ENCODE measurements around the gene FAM50B.
"Not testable (repeated sequence)": the region's sequence is repeated elsewhere in the genome, so short reads cannot be mapped to it uniquely, and the experiment has no call there.

FAM50B gene

DNA sequence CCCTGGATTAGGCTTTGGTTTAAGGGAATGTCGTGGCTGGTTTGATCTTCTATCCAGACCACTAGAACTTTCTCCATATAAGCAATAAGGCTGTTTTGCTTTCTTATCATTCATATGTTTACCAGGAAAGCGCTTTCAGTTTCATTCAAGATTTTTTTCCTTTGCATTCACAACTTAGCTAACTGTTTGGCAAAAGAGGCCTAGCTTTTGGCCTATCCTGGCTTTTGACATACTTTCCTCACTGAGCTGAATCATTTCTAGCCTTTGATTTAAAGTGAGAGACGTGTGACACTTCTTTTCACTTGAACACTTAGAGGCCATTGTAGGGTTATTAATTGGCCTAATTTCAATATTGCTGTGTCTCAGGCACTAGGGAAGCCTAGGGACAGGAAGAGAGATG is 1.7 kb upstream of the FAM50B start:
- no peak for DNase-seq (ENCODE audit: low read depth in 3 of 3)

- DNase-seq (ENCODE audit: low read depth in 3 of 3), result no peak
These were observed 793 bp upstream of the FAM50B start for GRCh38 chr6:3848380-3848779.

GRCh38 chr6:3849681-3850450 is 693 bp downstream of the FAM50B start:
- no peak for DNase-seq (ENCODE audit: low read depth in 3 of 3)

GRCh38 chr6:3850451-3851203 is 1.5 kb downstream of the FAM50B start:
- DNase-seq (ENCODE audit: low read depth in 3 of 3), result peak in 1 of 3 donors; percentile 29

- DNase-seq (ENCODE audit: low read depth in 3 of 3), result no peak
These were observed 2.7 kb downstream of the FAM50B start for GRCh38 chr6:3851839-3852238.

DNA sequence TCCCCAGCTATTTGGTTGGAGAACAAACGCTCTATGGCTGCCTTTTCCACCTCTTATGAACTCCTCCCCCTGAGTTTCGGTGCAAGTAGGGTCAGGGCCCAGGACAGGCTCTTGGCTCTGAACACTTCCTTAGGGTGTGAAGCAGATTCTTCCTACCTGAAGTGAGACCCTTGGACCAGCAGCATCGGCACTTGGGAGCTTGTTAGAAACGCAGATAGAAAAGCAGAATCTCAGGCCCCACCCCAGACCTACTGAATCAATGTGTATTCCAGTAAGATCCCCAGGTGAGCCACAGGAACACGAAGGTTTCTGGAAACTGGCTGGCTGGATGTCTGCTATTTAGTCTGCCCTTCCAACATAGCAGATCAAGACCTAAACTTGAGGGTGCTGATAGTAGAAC is 3.2 kb downstream of the FAM50B start:
- DNase-seq (ENCODE audit: low read depth in 3 of 3), result no peak

DNA sequence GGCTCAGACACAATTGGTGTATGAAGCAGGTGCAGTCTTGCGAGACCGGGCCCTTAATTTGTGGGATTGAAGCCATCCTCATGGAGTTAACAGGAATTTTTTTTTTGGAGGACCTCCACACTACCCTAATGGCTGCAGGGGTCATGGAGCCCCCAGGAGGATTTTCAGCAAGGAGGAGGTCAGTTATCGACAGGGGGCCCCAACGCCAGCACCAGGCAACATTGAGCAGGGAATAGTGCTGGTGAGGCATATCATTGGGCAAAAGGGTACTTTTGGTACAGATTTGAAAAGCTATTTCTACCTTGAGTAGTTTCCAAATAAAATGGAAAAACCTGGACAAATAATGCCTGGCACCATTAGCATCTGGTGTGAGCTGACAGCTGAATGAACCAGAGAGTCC is 6.7 kb downstream of the FAM50B start:
- DNase-seq (ENCODE audit: low read depth in 3 of 3), result no peak

GRCh38 chr6:3856576-3856975 is 7.4 kb downstream of the FAM50B start:
- no peak for DNase-seq (ENCODE audit: low read depth in 3 of 3)

DNA sequence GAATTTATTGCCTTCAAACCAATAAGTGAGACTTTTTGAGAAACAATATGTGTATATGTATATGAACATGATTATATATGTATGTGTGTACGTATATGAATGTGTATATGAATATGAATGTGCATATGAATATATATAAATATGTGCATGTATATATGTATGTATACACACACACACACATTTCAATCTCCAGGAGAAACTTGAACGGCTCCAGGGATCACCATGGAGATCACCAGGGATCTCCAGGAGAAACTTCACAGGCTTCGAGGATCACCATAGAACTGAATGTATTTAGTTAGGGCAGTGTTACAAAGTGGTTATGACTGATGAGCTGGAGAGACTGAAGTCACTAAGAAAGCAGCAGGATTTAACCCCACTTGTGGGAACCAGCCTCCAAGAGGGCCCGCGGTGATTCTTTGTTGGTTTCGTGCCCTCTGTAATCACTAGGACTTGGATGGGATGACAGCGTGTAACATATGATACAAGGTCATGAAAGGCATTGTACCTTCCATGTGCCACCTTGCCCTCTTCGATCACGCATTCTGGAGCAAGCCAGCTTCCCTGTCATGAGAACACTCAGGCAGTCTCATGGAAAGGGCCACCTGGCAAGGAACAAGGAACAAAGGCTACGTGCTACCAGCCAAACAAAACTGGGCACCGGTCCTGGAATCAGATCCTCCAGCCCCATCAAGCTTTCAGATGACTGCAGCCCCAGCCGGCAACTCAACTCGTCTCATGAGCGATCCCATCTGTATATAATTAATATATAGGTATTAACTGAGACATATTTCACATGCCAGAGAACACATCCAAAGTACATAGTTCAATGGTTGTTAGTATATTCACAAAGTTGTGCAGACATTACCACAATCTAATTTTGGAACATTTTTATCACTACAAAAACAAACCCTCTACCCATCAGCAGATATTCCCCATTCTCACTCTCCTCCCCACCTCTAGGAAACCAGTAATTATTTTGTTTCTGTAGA is 8.6 kb downstream of the FAM50B start:
- DNase-seq (ENCODE audit: low read depth in 3 of 3), result no peak

DNA sequence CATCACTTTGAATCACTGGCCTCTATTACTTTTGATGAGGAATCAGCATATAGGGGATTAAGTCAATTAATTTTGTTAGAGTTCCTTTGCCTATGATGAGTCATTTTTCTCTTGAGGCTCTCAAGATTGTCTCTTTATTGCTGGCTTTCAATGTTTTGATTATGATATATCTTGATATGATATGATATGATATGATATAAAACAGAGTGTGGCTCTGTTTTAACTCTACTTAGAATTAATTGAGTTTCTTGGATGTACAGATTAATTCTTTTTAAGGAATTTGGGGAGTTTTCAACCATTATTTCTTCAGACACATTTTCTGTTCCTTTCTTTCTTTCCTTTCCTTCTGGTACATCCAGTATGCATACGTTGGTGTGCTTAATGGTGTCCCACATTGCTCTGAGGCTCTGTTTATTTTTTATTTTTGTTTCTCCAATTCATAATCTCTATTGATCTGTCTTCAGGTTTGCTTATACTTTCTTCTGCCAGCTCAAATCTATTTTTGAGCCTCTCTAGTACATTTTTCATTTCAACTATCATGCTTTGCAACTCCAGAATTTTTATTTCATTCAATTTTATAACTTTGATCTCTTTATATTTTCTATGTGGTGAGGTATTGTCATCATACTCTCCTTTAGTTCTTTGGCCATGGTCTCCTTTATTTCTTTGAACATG is 10.8 kb downstream of the FAM50B start:
- DNase-seq (ENCODE audit: low read depth in 3 of 3), result no peak

DNA sequence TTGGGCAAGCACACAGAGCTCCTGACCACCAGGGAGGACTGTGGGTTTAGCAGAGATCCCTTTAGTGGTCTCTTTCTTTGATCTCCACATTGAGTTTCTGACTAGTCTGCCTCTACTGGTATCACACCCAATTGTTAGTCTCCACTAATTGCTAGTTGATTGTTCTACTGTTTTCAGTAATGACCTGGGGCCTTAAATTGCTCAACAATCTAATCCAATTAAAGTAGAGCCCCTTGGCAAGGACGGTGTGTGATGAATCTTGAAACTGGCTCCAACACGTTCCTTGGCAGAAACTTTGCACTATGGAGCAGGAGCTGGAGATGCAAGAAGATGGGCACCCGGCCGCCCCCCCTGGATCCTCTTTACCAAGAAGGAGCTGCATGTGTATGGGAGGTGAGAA is 12.3 kb downstream of the FAM50B start:
- DNase-seq (ENCODE audit: low read depth in 3 of 3), result no peak

GRCh38 chr6:3862038-3862437 is 12.9 kb downstream of the FAM50B start:
- DNase-seq (ENCODE audit: low read depth in 3 of 3), result no peak

GRCh38 chr6:3863322-3863721 is 14.1 kb downstream of the FAM50B start:
- not testable (repeated sequence) for DNase-seq (ENCODE audit: low read depth in 3 of 3)

GRCh38 chr6:3865463-3865862 is 16.3 kb downstream of the FAM50B start:
- no peak for DNase-seq (ENCODE audit: low read depth in 3 of 3)

GRCh38 chr6:3867641-3868502 is 18.7 kb downstream of the FAM50B start:
- DNase-seq (ENCODE audit: low read depth in 3 of 3), result no peak

- no peak for DNase-seq (ENCODE audit: low read depth in 3 of 3)
These were observed 19.4 kb downstream of the FAM50B start for GRCh38 chr6:3868544-3868943.

DNA sequence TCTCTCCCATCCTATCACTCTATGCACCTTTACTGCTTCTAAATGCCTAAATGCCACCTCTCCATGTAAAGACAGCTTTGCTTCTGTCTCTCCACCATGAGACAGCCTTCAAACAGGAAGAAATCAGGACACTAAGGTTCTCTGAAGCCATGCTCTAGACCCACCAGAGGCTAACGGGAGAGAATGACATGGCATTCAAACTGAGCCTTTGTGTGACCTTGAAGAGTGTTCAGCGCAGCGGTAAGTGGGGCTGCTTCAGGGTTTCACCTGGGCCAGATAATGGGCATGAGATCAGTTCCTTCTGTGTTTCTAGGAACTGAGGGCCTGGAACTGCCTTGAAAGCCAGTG is 20.1 kb downstream of the FAM50B start:
- no peak for DNase-seq (ENCODE audit: low read depth in 3 of 3)

DNA sequence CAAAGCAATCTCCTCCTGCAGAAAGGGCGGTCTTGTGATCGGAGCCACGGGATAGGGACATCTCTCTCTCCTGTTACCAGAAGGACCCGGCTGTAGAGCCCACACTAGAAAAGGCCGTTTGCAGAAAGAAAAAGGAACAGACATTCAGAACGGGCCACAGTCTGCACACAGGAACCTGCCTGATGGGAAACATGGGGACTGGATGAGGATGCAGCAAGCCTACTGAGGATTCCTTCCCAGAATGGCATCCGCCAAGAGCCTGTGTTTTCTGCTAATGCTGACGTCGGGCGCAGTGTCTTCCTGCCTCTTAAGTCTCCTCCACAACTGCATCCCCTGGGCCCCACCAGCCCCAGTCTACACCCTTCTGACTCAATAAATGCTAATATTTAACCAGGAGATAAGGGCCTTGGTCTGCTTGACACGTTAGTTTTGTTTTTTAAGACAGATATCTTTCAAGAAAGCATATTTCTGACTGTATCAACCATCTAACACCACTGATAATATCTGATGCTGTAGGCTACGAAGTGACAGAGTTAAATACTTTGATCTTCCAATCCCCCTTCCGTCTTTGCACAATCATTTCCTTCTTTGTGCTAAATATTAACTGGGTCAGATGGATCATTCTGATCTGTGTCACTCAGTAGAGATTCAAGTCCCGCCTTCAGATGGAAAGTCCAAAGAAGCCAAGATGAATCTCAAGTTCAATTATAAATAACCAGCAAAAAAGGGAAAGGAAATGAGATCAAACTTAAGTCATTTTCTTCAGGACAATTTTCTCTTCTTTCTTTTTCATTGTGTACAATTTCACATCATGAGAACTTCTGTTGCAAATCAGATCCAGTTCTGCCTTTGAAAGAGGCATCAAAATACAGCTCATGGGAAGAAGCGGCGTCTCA is 20.7 kb downstream of the FAM50B start:
- DNase-seq (ENCODE audit: low read depth in 3 of 3), result no peak

DNA sequence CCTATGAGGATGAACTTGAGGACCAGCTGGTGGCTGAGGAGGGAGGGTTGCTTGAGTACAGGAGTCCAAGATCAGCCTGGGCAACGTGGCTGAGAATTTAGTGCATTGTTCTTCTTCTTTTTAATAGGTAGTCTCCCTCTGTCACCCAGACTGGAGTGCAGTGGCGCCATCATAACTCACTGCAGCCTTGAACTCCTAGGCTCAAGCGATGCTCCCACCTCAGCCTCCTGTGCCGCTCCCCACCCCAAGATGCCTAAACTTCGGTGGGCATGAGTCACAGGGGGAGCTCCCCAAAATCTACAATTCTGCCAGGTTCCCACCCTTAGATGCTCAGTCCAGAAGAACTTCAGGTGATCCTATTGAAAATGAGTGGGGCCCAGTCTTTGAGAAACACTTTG is 21.4 kb downstream of the FAM50B start:
- DNase-seq (ENCODE audit: low read depth in 3 of 3), result no peak

GRCh38 chr6:3871515-3871914 is 22.3 kb downstream of the FAM50B start:
- no peak for DNase-seq (ENCODE audit: low read depth in 3 of 3)
